ENCODE measurements around the gene FZD10. TPM values are rescaled to one million over a fixed set of nuclear protein-coding genes. Genes with fewer than 3 reads are reported as not detected.
A peak's percentile ranks its signal among the peaks of the same experiment; 100 is the strongest.

The FZD10 gene
- polyA plus RNA-seq, 3 donors, result 2.0 to 3.4 (median 3.0) TPM

- DNase-seq, result no peak
Observed at GRCh38 chr12:130147875-130148596, 14.2 kb upstream of the FZD10 start.

- DNase-seq, result no peak
Observed at GRCh38 chr12:130151846-130152245, 10.4 kb upstream of the FZD10 start.

GRCh38 chr12:130152386-130152785, 9.9 kb upstream of the FZD10 start:
- no peak for DNase-seq

GRCh38 chr12:130153803-130154202, 8.5 kb upstream of the FZD10 start:
- DNase-seq, result no peak

- DNase-seq, result no peak
Observed at GRCh38 chr12:130154276-130155070, 7.8 kb upstream of the FZD10 start.

- DNase-seq, result no peak
Observed at GRCh38 chr12:130155416-130156073, 6.7 kb upstream of the FZD10 start.

- DNase-seq, result no peak
Observed at GRCh38 chr12:130156652-130157275, 5.5 kb upstream of the FZD10 start.

GRCh38 chr12:130157998-130158753, 4.1 kb upstream of the FZD10 start:
- DNase-seq, result no peak

GRCh38 chr12:130158754-130159059, 3.6 kb upstream of the FZD10 start:
- no peak for DNase-seq

- no peak for DNase-seq
Observed at GRCh38 chr12:130160306-130160705, 2.0 kb upstream of the FZD10 start.

GRCh38 chr12:130160711-130161231, 1.5 kb upstream of the FZD10 start:
- DNase-seq, result no peak

GRCh38 chr12:130161261-130162243, 712 bp upstream of the FZD10 start:
- peak; percentile 67 for DNase-seq

GRCh38 chr12:130162745-130163460, 639 bp downstream of the FZD10 start:
- DNase-seq, result no peak

- no peak for DNase-seq
Observed at GRCh38 chr12:130163461-130164215, 1.4 kb downstream of the FZD10 start.

GRCh38 chr12:130164216-130164542, 1.9 kb downstream of the FZD10 start:
- DNase-seq, result no peak

GRCh38 chr12:130164936-130165335, 2.7 kb downstream of the FZD10 start:
- no peak for DNase-seq

GRCh38 chr12:130166306-130166705, 4.0 kb downstream of the FZD10 start:
- no peak for DNase-seq

GRCh38 chr12:130167537-130167936, 5.3 kb downstream of the FZD10 start:
- DNase-seq, result no peak

GRCh38 chr12:130169256-130169655, 7.0 kb downstream of the FZD10 start:
- DNase-seq, result no peak
